ENCODE data around the gene BSN.

The BSN gene

GRCh38 chr3:49627634-49628033 lies 73.4 kb downstream of the BSN start:
- no peak for FAIRE-seq
- DNase-seq (ENCODE audit: insufficient read length, low spot score), result no peak
- no peak for TF ChIP-seq CTCF (IDR thresholded peaks at IDR 0.05; ENCODE audit: insufficient read depth, missing control alignments)

GRCh38 chr3:49628249-49628648 lies 74.0 kb downstream of the BSN start:
- no peak for TF ChIP-seq CTCF (IDR thresholded peaks at IDR 0.05; ENCODE audit: insufficient read depth, missing control alignments)
- no peak for DNase-seq (ENCODE audit: insufficient read length, low spot score)
- FAIRE-seq, result no peak

GRCh38 chr3:49629451-49629850 lies 75.2 kb downstream of the BSN start:
- DNase-seq (ENCODE audit: insufficient read length, low spot score) (no peak), FAIRE-seq (no peak)
- TF ChIP-seq CTCF (IDR thresholded peaks at IDR 0.05; ENCODE audit: insufficient read depth, missing control alignments), result no peak

GRCh38 chr3:49629866-49630265 lies 75.6 kb downstream of the BSN start:
- DNase-seq (ENCODE audit: insufficient read length, low spot score) (no peak), FAIRE-seq (no peak)
- no peak for TF ChIP-seq CTCF (IDR thresholded peaks at IDR 0.05; ENCODE audit: insufficient read depth, missing control alignments)

- DNase-seq (ENCODE audit: insufficient read length, low spot score) (no peak), FAIRE-seq (no peak)
- TF ChIP-seq CTCF (IDR thresholded peaks at IDR 0.05; ENCODE audit: insufficient read depth, missing control alignments), result no peak
These were observed 76.5 kb downstream of the BSN start for GRCh38 chr3:49630784-49631183.

- DNase-seq (ENCODE audit: insufficient read length, low spot score) (no peak), FAIRE-seq (no peak)
- TF ChIP-seq CTCF (IDR thresholded peaks at IDR 0.05; ENCODE audit: insufficient read depth, missing control alignments), result no peak
These were observed 80.5 kb downstream of the BSN start for GRCh38 chr3:49634736-49635135.

- no peak for FAIRE-seq
These were observed 82.8 kb downstream of the BSN start for GRCh38 chr3:49636883-49637609.

More at GRCh38 chr3:49636883-49637609, 82.8 kb downstream of the BSN start:
- no peak for DNase-seq (ENCODE audit: insufficient read length, low spot score)
- TF ChIP-seq CTCF (IDR thresholded peaks at IDR 0.05; ENCODE audit: insufficient read depth, missing control alignments), result no peak

All from D721Med (cell line).